ENCODE data around the gene CHID1.
A peak's percentile ranks its signal among the peaks of the same experiment; 100 is the strongest.

Gene CHID1

DNA sequence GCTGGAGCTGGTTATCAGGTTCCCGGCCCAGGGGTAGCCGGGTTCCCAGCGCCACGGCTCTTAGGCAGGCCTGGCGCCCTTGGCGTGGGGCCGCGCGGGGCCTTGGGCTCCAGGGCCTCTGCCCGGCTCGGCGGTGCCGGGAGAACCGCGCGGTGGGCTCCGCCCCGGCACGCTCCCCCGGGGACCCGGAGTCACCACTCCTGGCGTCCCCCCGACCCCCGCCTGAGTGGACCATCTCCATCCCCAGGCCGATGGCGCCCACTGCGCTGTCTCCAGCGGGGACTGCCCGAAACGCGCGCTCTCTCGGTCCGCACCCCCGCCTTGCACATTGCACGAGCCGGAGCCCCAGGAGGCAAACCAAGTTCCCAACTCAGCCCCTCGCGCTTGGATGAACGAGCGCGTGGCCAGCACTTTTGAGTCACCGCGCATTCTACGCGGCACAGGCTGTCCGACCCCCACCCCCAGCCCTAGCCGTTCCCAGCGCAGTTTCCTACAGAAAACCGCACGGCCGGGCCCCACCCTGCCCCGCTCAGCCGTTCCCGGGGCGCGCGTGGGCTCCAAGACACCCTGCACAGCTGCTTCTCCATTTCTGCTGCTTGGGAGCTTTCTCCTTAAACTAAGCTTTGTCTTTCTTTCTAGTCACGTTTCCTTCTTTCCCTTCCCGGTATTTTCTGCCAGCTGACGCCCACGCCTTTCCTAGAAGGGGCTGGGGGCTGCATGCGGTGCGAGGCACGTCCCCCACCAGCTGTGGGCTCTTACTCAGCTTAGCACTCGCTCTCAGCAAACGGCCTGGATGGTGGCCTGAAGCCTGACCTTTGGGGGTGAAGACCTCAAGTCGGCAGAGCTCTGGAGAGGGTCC is 650 bp upstream of the CHID1 start:
- TF ChIP-seq, protein P1, sequence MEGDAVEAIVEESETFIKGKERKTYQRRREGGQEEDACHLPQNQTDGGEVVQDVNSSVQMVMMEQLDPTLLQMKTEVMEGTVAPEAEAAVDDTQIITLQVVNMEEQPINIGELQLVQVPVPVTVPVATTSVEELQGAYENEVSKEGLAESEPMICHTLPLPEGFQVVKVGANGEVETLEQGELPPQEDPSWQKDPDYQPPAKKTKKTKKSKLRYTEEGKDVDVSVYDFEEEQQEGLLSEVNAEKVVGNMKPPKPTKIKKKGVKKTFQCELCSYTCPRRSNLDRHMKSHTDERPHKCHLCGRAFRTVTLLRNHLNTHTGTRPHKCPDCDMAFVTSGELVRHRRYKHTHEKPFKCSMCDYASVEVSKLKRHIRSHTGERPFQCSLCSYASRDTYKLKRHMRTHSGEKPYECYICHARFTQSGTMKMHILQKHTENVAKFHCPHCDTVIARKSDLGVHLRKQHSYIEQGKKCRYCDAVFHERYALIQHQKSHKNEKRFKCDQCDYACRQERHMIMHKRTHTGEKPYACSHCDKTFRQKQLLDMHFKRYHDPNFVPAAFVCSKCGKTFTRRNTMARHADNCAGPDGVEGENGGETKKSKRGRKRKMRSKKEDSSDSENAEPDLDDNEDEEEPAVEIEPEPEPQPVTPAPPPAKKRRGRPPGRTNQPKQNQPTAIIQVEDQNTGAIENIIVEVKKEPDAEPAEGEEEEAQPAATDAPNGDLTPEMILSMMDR (IDR thresholded peaks at IDR 0.05; ENCODE audit: poor library complexity, severe bottlenecking) = no peak
- peak; percentile 40 for ATAC-seq (ENCODE audit: low read depth)
- DNase-seq (ENCODE audit: low spot score) = peak; percentile 69
- Histone ChIP-seq H3K9me3 (ENCODE audit: severe bottlenecking) (no peaks in the 10 kb centered on the region), H3K27me3 (ENCODE audit: insufficient read depth, poor library complexity, severe bottlenecking) (no peaks in the 10 kb centered on the region), H3K4me1 (ENCODE audit: insufficient read depth, poor library complexity, severe bottlenecking) (peaks cover 8% of the 10 kb centered on the region), H3K27ac (ENCODE audit: poor library complexity, severe bottlenecking) (peak overlapping the region; percentile 68), H3K36me3 (ENCODE audit: low read depth) (no peaks in the 10 kb centered on the region; the same call in 1 of the 2 replicates), H3K4me3 (ENCODE audit: severe bottlenecking) (peak overlapping the region; percentile 97)

DNA sequence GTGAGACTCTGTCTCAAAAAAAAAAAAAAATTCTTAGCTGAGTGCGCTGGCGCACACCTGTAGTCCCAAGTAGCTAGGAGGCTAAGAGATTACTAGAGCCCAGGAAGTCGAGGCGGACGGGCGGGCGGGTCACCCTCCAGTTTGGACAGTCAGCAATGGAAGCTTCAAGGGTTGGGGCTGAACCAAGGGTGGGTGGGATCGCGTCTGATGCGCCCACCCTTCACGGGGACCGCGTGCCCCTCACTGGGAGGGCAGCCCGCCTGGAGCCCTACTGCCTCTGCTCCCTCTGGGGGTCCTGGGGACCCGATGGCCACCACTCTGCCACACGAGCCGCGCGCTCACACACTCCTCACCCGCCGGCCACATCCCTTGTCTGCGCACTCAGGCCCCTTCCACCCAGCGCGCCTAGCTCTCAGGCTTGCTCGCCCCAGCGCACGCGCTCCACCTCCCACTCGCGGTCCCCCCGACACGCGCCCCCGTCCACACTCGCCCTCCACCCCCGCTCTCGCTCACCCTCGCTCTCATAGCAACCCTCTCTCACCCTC is 494 bp downstream of the CHID1 start:
- peaks cover 8% of the 10 kb centered on the region for H3K4me1 ChIP-seq (ENCODE audit: insufficient read depth, poor library complexity, severe bottlenecking)
- peaks cover 1% of the 10 kb centered on the region; the same call in 1 of the 2 replicates for H3K36me3 ChIP-seq (ENCODE audit: low read depth)
- ATAC-seq (ENCODE audit: low read depth) (peak; percentile 28), DNase-seq (ENCODE audit: low spot score) (no peak)
- H3K27ac ChIP-seq (ENCODE audit: poor library complexity, severe bottlenecking) = peak overlapping the region; percentile 68
- H3K9me3 ChIP-seq (ENCODE audit: severe bottlenecking) = no peaks in the 10 kb centered on the region
- H3K27me3 ChIP-seq (ENCODE audit: insufficient read depth, poor library complexity, severe bottlenecking) = no peaks in the 10 kb centered on the region
- H3K4me3 ChIP-seq (ENCODE audit: severe bottlenecking) = peak overlapping the region; percentile 97
- TF ChIP-seq, protein P1 (IDR thresholded peaks at IDR 0.05; ENCODE audit: poor library complexity, severe bottlenecking) = no peak

DNA sequence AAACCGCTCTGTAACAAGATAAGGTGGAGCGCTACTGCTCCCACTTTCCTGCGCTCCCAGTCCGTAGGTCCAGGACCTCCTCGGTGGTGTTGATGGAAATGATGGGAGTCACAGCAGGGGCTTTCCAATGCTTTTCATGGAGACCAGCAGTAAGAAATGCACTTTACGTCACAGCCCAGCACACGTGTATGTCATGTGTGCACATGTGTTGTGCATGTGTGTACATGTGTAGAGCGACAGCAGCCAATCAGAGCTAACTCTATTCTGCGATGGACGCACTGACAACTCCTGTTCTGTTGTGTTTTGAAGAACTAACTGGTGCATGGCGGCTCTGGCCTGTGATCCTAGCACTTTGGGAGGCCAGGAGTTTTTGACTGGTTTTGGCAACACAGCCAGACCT is 1.2 kb downstream of the CHID1 start:
- Histone ChIP-seq H3K9me3 (ENCODE audit: severe bottlenecking) (no peaks in the 10 kb centered on the region), H3K4me1 (ENCODE audit: insufficient read depth, poor library complexity, severe bottlenecking) (peaks cover 8% of the 10 kb centered on the region), H3K4me3 (ENCODE audit: severe bottlenecking) (peak overlapping the region; percentile 97), H3K27ac (ENCODE audit: poor library complexity, severe bottlenecking) (no peak overlapping the region), H3K27me3 (ENCODE audit: insufficient read depth, poor library complexity, severe bottlenecking) (no peaks in the 10 kb centered on the region), H3K36me3 (ENCODE audit: low read depth) (peaks cover 6% of the 10 kb centered on the region)
- ATAC-seq (ENCODE audit: low read depth) (no peak), DNase-seq (ENCODE audit: low spot score) (no peak)
- TF ChIP-seq, protein P1 (IDR thresholded peaks at IDR 0.05; ENCODE audit: poor library complexity, severe bottlenecking) = no peak

DNA sequence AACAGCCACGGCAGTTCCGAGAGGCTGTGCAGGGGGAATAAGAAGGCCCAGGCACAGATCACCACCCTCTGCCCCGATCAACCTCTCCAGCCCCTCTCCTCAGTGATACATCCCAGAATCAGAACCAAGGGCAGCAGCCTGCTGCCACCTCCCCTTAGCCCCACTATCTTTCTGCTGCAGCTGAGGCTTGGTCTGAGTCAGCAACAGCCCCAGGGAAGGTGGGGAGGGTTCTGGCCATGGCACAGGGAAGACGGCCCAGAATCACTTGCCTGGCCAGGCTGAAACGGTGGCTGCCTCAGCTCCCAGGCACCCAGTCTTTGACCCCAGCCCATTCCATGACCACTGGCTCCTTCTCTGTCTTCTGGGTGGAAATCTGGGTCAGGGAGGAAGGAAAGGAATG is 2.3 kb downstream of the CHID1 start:
- Histone ChIP-seq H3K4me3 (ENCODE audit: severe bottlenecking) (no peak overlapping the region), H3K27me3 (ENCODE audit: insufficient read depth, poor library complexity, severe bottlenecking) (no peaks in the 10 kb centered on the region), H3K4me1 (ENCODE audit: insufficient read depth, poor library complexity, severe bottlenecking) (peaks cover 8% of the 10 kb centered on the region), H3K36me3 (ENCODE audit: low read depth) (peaks cover 13% of the 10 kb centered on the region), H3K9me3 (ENCODE audit: severe bottlenecking) (no peaks in the 10 kb centered on the region), H3K27ac (ENCODE audit: poor library complexity, severe bottlenecking) (no peak overlapping the region)
- no peak for ATAC-seq (ENCODE audit: low read depth)
- TF ChIP-seq, protein P1 (IDR thresholded peaks at IDR 0.05; ENCODE audit: poor library complexity, severe bottlenecking) = no peak
- no peak for DNase-seq (ENCODE audit: low spot score)

DNA sequence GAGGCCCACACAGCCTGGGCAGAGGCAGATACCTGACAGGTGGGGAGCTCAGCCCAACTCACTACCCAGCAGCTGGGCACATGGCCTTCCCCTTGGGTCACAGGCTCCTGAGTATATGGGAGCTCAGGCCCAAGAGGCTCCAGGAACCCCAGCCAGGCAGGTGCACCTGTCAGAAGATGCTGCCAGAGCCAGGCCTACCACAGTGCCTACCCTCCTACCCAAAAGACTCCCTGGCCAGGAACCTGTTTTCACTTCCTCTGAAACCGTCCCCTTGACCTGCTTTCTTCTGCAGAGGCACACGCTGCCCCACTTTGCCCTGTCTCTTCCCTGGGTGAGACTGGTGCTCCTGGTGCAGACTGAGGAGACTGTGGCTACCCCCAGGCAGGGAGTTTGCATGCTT is 2.9 kb downstream of the CHID1 start:
- TF ChIP-seq, protein P1 (IDR thresholded peaks at IDR 0.05; ENCODE audit: poor library complexity, severe bottlenecking) = no peak
- Histone ChIP-seq H3K9me3 (ENCODE audit: severe bottlenecking) (no peaks in the 10 kb centered on the region), H3K27me3 (ENCODE audit: insufficient read depth, poor library complexity, severe bottlenecking) (no peaks in the 10 kb centered on the region), H3K36me3 (ENCODE audit: low read depth) (peaks cover 19% of the 10 kb centered on the region), H3K27ac (ENCODE audit: poor library complexity, severe bottlenecking) (no peak overlapping the region), H3K4me3 (ENCODE audit: severe bottlenecking) (no peak overlapping the region), H3K4me1 (ENCODE audit: insufficient read depth, poor library complexity, severe bottlenecking) (peaks cover 8% of the 10 kb centered on the region)
- ATAC-seq (ENCODE audit: low read depth) (no peak), DNase-seq (ENCODE audit: low spot score) (no peak)
